Thoracic aorta (tissue), 2 donors: ENCODE results near the gene ADGRG1. TPM values are rescaled to one million over a fixed set of nuclear protein-coding genes. Genes with fewer than 3 reads are reported as not detected.

Experiments
- ATAC-seq: fragments of 150-250 bp; one replicate; pipeline ENCODE4 v1.8.0; 2017; ENCODE audit warnings: low read depth; ENCODE audit not compliant: insufficient number of reproducible peaks, low FRiP score
- DNase-seq: peaks from one replicate; pipeline ENCODE4 v3.0.0-alpha.2; 2020; ENCODE audit warnings: low spot score
- H3K27ac ChIP-seq, 2 donors: fragments of 200-600 bp; sonication (generic); 1 replicate in 1 of 2; 2 replicates in 1 of 2; pipeline ENCODE4 v1.5.1; 2016; ENCODE audit warnings: mild to moderate bottlenecking in 2 of 2, moderate library complexity in 2 of 2
- H3K27me3 ChIP-seq: fragments of 200-600 bp; sonication (generic); replicated peaks from 2 replicates; pipeline ENCODE4 v1.6.0; 2016; ENCODE audit warnings: mild to moderate bottlenecking; ENCODE audit not compliant: insufficient read depth
- H3K36me3 ChIP-seq: fragments of 200-600 bp; sonication (generic); one replicate; pipeline ENCODE4 v1.5.1; 2016
- H3K4me1 ChIP-seq, 2 donors: fragments of 200-600 bp; sonication (generic); 1 replicate in 1 of 2; 2 replicates in 1 of 2; pipeline versions ENCODE4 v1.5.1 to v1.6.0; 2016; ENCODE audit warnings: low read depth in 2 of 2, mild to moderate bottlenecking in 1 of 2; ENCODE audit not compliant: control insufficient read depth in 1 of 2
- H3K4me3 ChIP-seq: fragments of 200-600 bp; sonication (generic); 2 replicates; pipeline ENCODE4 v1.5.1; 2016; ENCODE audit warnings: mild to moderate bottlenecking
- H3K9me3 ChIP-seq: fragments of 200-600 bp; sonication (generic); 2 replicates; pipeline ENCODE4 v1.5.1; 2016
- total RNA-seq, 2 donors: library from RNA; depleted of rRNA; stranded (reverse); fragments of >200 nt; gene quantifications; one replicate each; pipeline versions ENCODE4 v1.1.0 to v1.2.3, GENCODE V29; 2016
- TF ChIP-seq, protein P1 (sequence below): fragments of 200-600 bp; sonication (generic); IDR thresholded peaks from one replicate; pipeline ENCODE4 v1.5.1; 2019; ENCODE audit warnings: antibody characterized with exemption

ADGRG1 gene
- total RNA-seq, 2 donors from 2014 or later = 5.4 to 79.1 TPM

DNA sequence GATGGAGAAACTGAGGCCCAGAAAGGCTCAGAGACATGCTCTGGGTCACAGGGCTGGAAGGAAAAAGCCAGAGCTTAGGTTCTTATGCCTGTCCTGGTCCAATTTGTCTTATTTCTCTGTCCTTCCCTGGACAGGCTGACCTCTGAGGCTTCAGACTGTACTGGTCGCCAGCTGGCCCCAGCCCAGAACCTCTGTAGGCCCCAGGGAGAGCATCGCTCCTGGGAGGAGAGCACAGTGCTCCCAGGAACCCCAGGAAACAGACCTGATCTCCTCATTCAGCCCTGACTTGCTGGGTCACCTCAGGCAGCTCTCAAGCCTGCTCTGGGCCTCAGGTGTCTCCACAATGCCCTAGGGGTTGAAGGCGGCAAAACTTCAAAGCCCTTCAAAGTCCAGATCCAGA is 71.1 kb downstream of the ADGRG1 start:
- ATAC-seq (no peak), DNase-seq (no peak)
- Histone ChIP-seq H3K27me3 (no peaks in the 10 kb centered on the region), H3K27ac (no peak overlapping the region), H3K36me3 (no peaks in the 10 kb centered on the region), H3K4me3 (no peak overlapping the region), H3K4me1 (no peaks in the 10 kb centered on the region), H3K9me3 (no peaks in the 10 kb centered on the region)
- TF ChIP-seq, protein P1, sequence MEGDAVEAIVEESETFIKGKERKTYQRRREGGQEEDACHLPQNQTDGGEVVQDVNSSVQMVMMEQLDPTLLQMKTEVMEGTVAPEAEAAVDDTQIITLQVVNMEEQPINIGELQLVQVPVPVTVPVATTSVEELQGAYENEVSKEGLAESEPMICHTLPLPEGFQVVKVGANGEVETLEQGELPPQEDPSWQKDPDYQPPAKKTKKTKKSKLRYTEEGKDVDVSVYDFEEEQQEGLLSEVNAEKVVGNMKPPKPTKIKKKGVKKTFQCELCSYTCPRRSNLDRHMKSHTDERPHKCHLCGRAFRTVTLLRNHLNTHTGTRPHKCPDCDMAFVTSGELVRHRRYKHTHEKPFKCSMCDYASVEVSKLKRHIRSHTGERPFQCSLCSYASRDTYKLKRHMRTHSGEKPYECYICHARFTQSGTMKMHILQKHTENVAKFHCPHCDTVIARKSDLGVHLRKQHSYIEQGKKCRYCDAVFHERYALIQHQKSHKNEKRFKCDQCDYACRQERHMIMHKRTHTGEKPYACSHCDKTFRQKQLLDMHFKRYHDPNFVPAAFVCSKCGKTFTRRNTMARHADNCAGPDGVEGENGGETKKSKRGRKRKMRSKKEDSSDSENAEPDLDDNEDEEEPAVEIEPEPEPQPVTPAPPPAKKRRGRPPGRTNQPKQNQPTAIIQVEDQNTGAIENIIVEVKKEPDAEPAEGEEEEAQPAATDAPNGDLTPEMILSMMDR = no peak

GRCh38 chr16:57699899-57700298 is 71.5 kb downstream of the ADGRG1 start:
- no peak for DNase-seq
- H3K4me1 ChIP-seq = no peaks in the 10 kb centered on the region
- H3K9me3 ChIP-seq = no peaks in the 10 kb centered on the region
- no peak overlapping the region for H3K4me3 ChIP-seq
- no peaks in the 10 kb centered on the region for H3K27me3 ChIP-seq
- H3K27ac ChIP-seq = no peak overlapping the region
- no peak for ATAC-seq
- H3K36me3 ChIP-seq = no peaks in the 10 kb centered on the region
- TF ChIP-seq, protein P1 = no peak

- no peak for ATAC-seq
- H3K27me3 ChIP-seq = no peaks in the 10 kb centered on the region
- DNase-seq = no peak
- H3K9me3 ChIP-seq = no peaks in the 10 kb centered on the region
- H3K27ac ChIP-seq = no peak overlapping the region
- H3K4me1 ChIP-seq = no peaks in the 10 kb centered on the region
- TF ChIP-seq, protein P1 = no peak
- no peaks in the 10 kb centered on the region for H3K36me3 ChIP-seq
- no peak overlapping the region for H3K4me3 ChIP-seq
These were observed 72.5 kb downstream of the ADGRG1 start for GRCh38 chr16:57700781-57701551.

DNA sequence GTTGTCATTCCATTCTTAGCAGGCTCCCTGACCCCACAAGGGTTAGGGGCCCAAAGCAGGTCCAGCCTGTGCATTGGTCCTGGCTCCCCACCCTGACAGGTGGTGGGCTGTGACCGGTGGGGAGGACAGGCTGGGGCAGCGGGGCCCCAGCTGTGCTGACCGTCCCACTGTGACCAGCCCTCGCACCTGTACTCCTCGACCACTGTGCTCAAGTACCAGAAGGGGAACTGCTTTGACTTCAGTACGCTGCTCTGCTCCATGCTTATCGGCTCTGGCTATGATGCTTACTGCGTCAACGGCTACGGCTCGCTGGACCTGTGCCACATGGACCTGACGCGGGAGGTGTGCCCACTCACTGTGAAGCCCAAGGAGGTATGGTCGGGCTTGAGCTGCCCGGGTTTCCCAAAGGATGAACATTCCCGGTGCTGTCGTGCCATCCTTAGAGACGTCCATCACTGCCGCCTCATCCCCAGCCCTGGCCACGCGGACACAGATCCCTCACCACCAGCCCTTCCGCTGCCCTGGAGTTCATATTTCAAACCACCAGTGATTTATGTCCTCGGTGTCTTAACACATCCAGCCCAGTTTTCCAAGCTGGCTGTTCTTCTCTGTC is 73.4 kb downstream of the ADGRG1 start:
- no peaks in the 10 kb centered on the region for H3K9me3 ChIP-seq
- no peak overlapping the region for H3K4me3 ChIP-seq
- H3K4me1 ChIP-seq = no peaks in the 10 kb centered on the region
- TF ChIP-seq, protein P1 = no peak
- DNase-seq (no peak), ATAC-seq (no peak)
- no peak overlapping the region for H3K27ac ChIP-seq
- H3K27me3 ChIP-seq = no peaks in the 10 kb centered on the region
- no peaks in the 10 kb centered on the region for H3K36me3 ChIP-seq

DNA sequence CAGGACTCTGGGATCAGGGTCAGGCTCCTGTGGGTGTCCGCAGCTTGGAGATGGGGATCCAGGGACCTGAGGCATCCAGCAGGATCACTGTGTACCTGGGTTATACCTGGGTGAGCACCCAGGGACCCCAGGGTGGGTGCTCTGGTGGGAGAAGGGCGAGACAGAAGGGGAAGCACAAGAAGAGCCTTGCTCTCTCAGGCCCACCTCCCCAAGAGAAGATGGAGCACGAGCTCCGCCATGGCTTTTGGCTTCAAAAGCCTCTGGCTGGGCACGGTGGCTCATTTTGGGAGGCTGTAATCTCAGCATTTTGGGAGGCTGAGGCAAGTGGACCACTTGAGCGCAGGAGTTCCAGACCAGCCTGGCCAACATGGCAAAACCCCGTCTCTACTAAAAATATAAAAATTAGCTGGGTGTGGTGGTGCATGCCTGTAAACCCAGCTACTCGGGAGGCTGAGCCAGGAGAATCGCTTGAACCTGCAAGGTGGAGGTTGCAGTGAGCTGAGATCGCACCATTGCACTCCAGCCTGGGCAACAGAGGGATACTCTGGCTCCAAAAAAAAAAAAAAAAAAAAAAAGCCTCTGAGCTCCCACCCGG is 75.1 kb downstream of the ADGRG1 start:
- no peak for ATAC-seq
- Histone ChIP-seq H3K4me1 (no peaks in the 10 kb centered on the region), H3K36me3 (no peaks in the 10 kb centered on the region), H3K27ac (no peak overlapping the region), H3K4me3 (no peak overlapping the region), H3K27me3 (no peaks in the 10 kb centered on the region), H3K9me3 (no peaks in the 10 kb centered on the region)
- DNase-seq = no peak
- TF ChIP-seq, protein P1 = no peak
